Type B pancreatic cell (in vitro differentiated cells): ENCODE data around the gene PRR33. TPM values are rescaled to one million over a fixed set of nuclear protein-coding genes. Genes with fewer than 3 reads are reported as not detected.

Experiments used
- DNase-seq: peaks from one replicate; pipeline ENCODE4 v3.0.0; 2021; ENCODE audit warnings: mixed read lengths; ENCODE audit not compliant: unreplicated experiment; ENCODE audit errors: extremely low spot score
- H3K27ac Mint-ChIP-seq: 2 replicates; pipeline ENCODE4 v1.8.0; 2021; ENCODE audit warnings: mild to moderate bottlenecking, mixed read lengths
- H3K27me3 Mint-ChIP-seq: 2 replicates; pipeline ENCODE4 v1.8.0; 2021; ENCODE audit warnings: mixed read lengths
- H3K36me3 Mint-ChIP-seq: 2 replicates; pipeline ENCODE4 v1.8.0; 2021; ENCODE audit warnings: mixed read lengths
- H3K4me1 Mint-ChIP-seq: one replicate; pipeline ENCODE4 v1.8.0; 2021; ENCODE audit warnings: mixed read lengths; ENCODE audit not compliant: unreplicated experiment
- H3K4me3 Mint-ChIP-seq: 2 replicates; pipeline ENCODE4 v1.8.0; 2021; ENCODE audit warnings: mild to moderate bottlenecking, mixed read lengths
- H3K9me3 Mint-ChIP-seq: 2 replicates; pipeline ENCODE4 v1.8.0; 2021; ENCODE audit warnings: mixed read lengths
- CTCF ChIP-seq: fragments of 200-600 bp; sonication (generic); conservative IDR thresholded peaks from 2 replicates; pipeline ENCODE4 v1.5.0; 2021; ENCODE audit warnings: antibody characterized with exemption, mild to moderate bottlenecking
- total RNA-seq: library from RNA; stranded (reverse); gene quantifications from 2 replicates; pipeline ENCODE4 v1.2.1, GENCODE V29; 2021; ENCODE audit warnings: low replicate concordance

Gene PRR33
- total RNA-seq, 1 donor from 2014 or later: not detected

GRCh38 chr11:1879941-1880720 is 11.6 kb downstream of the PRR33 start:
- no peak for TF ChIP-seq CTCF
- Mint-ChIP-seq H3K9me3 (no peaks in the 10 kb centered on the region), H3K4me3 (no peak overlapping the region), H3K4me1 (no peaks in the 10 kb centered on the region), H3K27ac (peak overlapping the region; percentile 53), H3K27me3 (no peaks in the 10 kb centered on the region), H3K36me3 (no peaks in the 10 kb centered on the region)
- no peak for DNase-seq

GRCh38 chr11:1879342-1879940 is 12.3 kb downstream of the PRR33 start:
- peak overlapping the region; percentile 43 for H3K27ac Mint-ChIP-seq

GRCh38 chr11:1878137-1879031 is 13.3 kb downstream of the PRR33 start:
- H3K9me3 Mint-ChIP-seq: no peaks in the 10 kb centered on the region
- no peak overlapping the region for H3K27ac Mint-ChIP-seq
- no peak for TF ChIP-seq CTCF
- DNase-seq: no peak
- H3K4me1 Mint-ChIP-seq: no peaks in the 10 kb centered on the region
- no peaks in the 10 kb centered on the region for H3K36me3 Mint-ChIP-seq
- H3K27me3 Mint-ChIP-seq: no peaks in the 10 kb centered on the region
- no peak overlapping the region for H3K4me3 Mint-ChIP-seq

More at GRCh38 chr11:1879342-1879940, 12.3 kb downstream of the PRR33 start:
- Mint-ChIP-seq H3K4me1 (no peaks in the 10 kb centered on the region), H3K36me3 (no peaks in the 10 kb centered on the region), H3K27me3 (no peaks in the 10 kb centered on the region), H3K9me3 (no peaks in the 10 kb centered on the region), H3K4me3 (no peak overlapping the region)
- no peak for DNase-seq
- TF ChIP-seq CTCF: no peak

- peak overlapping the region; percentile 34 for H3K27ac Mint-ChIP-seq
Measured at GRCh38 chr11:1877211-1878136, 14.2 kb downstream of the PRR33 start.

More at GRCh38 chr11:1877211-1878136, 14.2 kb downstream of the PRR33 start:
- H3K4me1 Mint-ChIP-seq: no peaks in the 10 kb centered on the region
- H3K4me3 Mint-ChIP-seq: no peak overlapping the region
- H3K36me3 Mint-ChIP-seq: no peaks in the 10 kb centered on the region
- no peak for TF ChIP-seq CTCF
- H3K9me3 Mint-ChIP-seq: no peaks in the 10 kb centered on the region
- DNase-seq: no peak
- H3K27me3 Mint-ChIP-seq: no peaks in the 10 kb centered on the region
